Suprapubic skin (tissue), 4 donors: Measurements from ENCODE around the gene MRPL12.

Experiments
- CTCF ChIP-seq, 2 donors: fragments of 200-600 bp in 1 of 2; fragments of 450-650 bp in 1 of 2; sonication (generic) in 1 of 2; IDR thresholded peaks; one replicate each; pipeline ENCODE4 v1.5.1; 2016 to 2019; ENCODE audit warnings: antibody characterized with exemption in 2 of 2, mild to moderate bottlenecking in 1 of 2, moderate library complexity in 1 of 2
- EP300 ChIP-seq: sonication (generic); formaldehyde crosslinking; IDR thresholded peaks from one replicate; pipeline ENCODE4 v1.6.1; 2017; ENCODE audit warnings: antibody characterized with exemption
- POLR2A ChIP-seq, 2 donors: fragments of 450-650 bp; IDR thresholded peaks; one replicate each; pipeline ENCODE4 v1.6.1; 2017; ENCODE audit warnings: antibody characterized with exemption in 2 of 2, mild to moderate bottlenecking in 2 of 2, moderate library complexity in 2 of 2
- POLR2AphosphoS5 ChIP-seq, 3 donors: sonication (generic); formaldehyde crosslinking; IDR thresholded peaks; one replicate each; pipeline ENCODE4 v1.6.1; 2017; ENCODE audit warnings: antibody characterized with exemption in 3 of 3

- TF ChIP-seq CTCF (IDR thresholded peaks at IDR 0.05) (no peak), POLR2A (IDR thresholded peaks at IDR 0.05) (no peak), EP300 (no peak), POLR2AphosphoS5 (IDR thresholded peaks at IDR 0.05) (no peak)
Measured at GRCh38 chr17:81717049-81717765, 14.0 kb downstream of the MRPL12 start.
